Fibroblast of lung (primary cell): ENCODE data around the gene CFHR5.

Experiments used
- EZH2 ChIP-seq: IDR thresholded peaks from 2 replicates; pipeline ENCODE4 v1.5.1; 2012; ENCODE audit warnings: low read length, control low read depth, mild to moderate bottlenecking; ENCODE audit errors: missing control alignments
- TF ChIP-seq, protein P1 (sequence below), 2 donors: IDR thresholded peaks in 1 of 2; conservative IDR thresholded peaks in 1 of 2; 1 replicate in 1 of 2; 2 replicates in 1 of 2; pipeline ENCODE4 v1.5.1; 2011 to 2012; ENCODE audit warnings: low read length in 2 of 2, control low read depth in 1 of 2, inconsistent platforms in 1 of 2, low read depth in 1 of 2, mild to moderate bottlenecking in 1 of 2

DNA sequence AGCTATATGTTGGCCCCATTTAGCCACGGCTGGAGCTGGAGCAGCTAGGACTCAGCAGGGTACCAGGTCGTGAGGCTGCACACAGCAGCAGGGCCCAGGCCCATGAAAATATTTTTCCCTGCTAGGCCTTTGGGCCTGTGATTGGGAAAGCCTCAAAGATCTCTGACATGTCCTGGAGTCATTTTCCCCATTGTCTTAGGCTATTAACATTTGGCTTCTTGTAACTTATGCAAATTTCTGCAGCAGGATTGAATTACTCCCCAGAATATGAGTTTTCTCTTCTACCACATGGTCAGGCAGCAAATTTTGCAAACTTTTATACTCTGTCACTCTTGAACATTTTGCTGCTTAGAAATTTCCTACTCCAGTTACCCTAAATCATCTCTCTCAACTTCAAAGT, 22.6 kb upstream of the CFHR5 start:
- no peak for TF ChIP-seq EZH2
- TF ChIP-seq, protein P1, sequence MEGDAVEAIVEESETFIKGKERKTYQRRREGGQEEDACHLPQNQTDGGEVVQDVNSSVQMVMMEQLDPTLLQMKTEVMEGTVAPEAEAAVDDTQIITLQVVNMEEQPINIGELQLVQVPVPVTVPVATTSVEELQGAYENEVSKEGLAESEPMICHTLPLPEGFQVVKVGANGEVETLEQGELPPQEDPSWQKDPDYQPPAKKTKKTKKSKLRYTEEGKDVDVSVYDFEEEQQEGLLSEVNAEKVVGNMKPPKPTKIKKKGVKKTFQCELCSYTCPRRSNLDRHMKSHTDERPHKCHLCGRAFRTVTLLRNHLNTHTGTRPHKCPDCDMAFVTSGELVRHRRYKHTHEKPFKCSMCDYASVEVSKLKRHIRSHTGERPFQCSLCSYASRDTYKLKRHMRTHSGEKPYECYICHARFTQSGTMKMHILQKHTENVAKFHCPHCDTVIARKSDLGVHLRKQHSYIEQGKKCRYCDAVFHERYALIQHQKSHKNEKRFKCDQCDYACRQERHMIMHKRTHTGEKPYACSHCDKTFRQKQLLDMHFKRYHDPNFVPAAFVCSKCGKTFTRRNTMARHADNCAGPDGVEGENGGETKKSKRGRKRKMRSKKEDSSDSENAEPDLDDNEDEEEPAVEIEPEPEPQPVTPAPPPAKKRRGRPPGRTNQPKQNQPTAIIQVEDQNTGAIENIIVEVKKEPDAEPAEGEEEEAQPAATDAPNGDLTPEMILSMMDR (conservative IDR thresholded peaks at IDR 0.05 in 1 of 2, IDR thresholded peaks at IDR 0.05 in 1 of 2; ENCODE audit: low read depth in 1 of 2, low read length in 2 of 2) = no peak
